H1 (cell line): Measurements from ENCODE around the gene RBFOX1. TPM values are rescaled to one million over a fixed set of nuclear protein-coding genes. Genes with fewer than 3 reads are reported as not detected.

Experiments used
- CTCF ChIA-PET: fragments of 300-600 bp; sonication (Branson Sonifier 250); formaldehyde crosslinking; loops from one replicate; lab custom pipeline; 2021; ENCODE audit not compliant: partially characterized antibody; lab: Charles Lee
- POLR2A ChIA-PET: fragments of 300-600 bp; sonication (Branson Sonifier 250); formaldehyde crosslinking; loops from one replicate; lab custom pipeline; 2021; ENCODE audit warnings: inconsistent platforms; ENCODE audit not compliant: partially characterized antibody; lab: Charles Lee
- DNase-seq, 2 experiments: peaks; one replicate each; pipeline versions ENCODE4 v3.0.0 to v3.0.0-alpha.2; 2010 to 2022; ENCODE audit warnings: low spot score in 2 of 2, low read depth in 1 of 2, mixed read lengths in 1 of 2
- FAIRE-seq: peaks from 2 replicates; lab custom pipeline; 2011; peaks lifted over from hg19 to GRCh38; lab: Jason Lieb, UNC
- H2AFZ ChIP-seq: 2 replicates; pipeline ENCODE4 v1.8.1; 2012; ENCODE audit warnings: low read length, inconsistent platforms
- H2AK5ac ChIP-seq: 2 replicates; pipeline ENCODE4 v1.6.1; 2013; ENCODE audit warnings: low read depth, low read length
- H2BK120ac ChIP-seq: replicated peaks from 2 replicates; pipeline ENCODE3; 2013; ENCODE audit warnings: low read depth, low read length, inconsistent platforms
- H2BK12ac ChIP-seq: 2 replicates; pipeline ENCODE4 v1.6.1; 2013; ENCODE audit warnings: low read depth, low read length
- H2BK15ac ChIP-seq: 2 replicates; pipeline ENCODE4 v1.6.1; 2013; ENCODE audit warnings: low read length
- H2BK20ac ChIP-seq: 2 replicates; pipeline ENCODE4 v1.6.1; 2013; ENCODE audit warnings: low read length
- H2BK5ac ChIP-seq: 2 replicates; pipeline ENCODE4 v1.6.1; 2013; ENCODE audit warnings: low read depth, low read length
- H3K14ac ChIP-seq: 2 replicates; pipeline ENCODE4 v1.6.1; 2013; ENCODE audit warnings: inconsistent platforms; ENCODE audit not compliant: insufficient read length
- H3K18ac ChIP-seq: 2 replicates; pipeline ENCODE4 v1.6.1; 2013; ENCODE audit warnings: low read length; ENCODE audit errors: extremely low read depth
- H3K23ac ChIP-seq: 2 replicates; pipeline ENCODE4 v1.6.1; 2013; ENCODE audit warnings: inconsistent platforms; ENCODE audit not compliant: insufficient read length
- H3K23me2 ChIP-seq: 2 replicates; pipeline ENCODE4 v1.6.1; 2013; ENCODE audit warnings: low read depth, low read length
- H3K27ac ChIP-seq: 2 replicates; pipeline ENCODE4 v1.6.1; 2011; ENCODE audit warnings: low read depth, low read length, inconsistent platforms
- H3K27me3 ChIP-seq, 4 experiments: replicated peaks in 1 of 4; 1 replicate in 1 of 4; 2 replicates in 3 of 4; pipeline versions ENCODE4 v1.6.1 to v1.8.1; 2011 to 2013; ENCODE audit warnings: low read length in 3 of 4, mild to moderate bottlenecking in 3 of 4, inconsistent platforms in 2 of 4, mixed read lengths in 2 of 4, moderate library complexity in 1 of 4; ENCODE audit not compliant: control insufficient read depth in 3 of 4, insufficient read depth in 3 of 4; ENCODE audit errors: extremely low read depth in 1 of 4
- H3K36me3 ChIP-seq, 4 experiments: 2 replicates each; pipeline versions ENCODE4 v1.6.1 to v1.8.1; 2011 to 2013; ENCODE audit warnings: mild to moderate bottlenecking in 4 of 4, low read length in 3 of 4, moderate library complexity in 2 of 4, control low read depth in 1 of 4, inconsistent platforms in 1 of 4; ENCODE audit not compliant: insufficient read depth in 4 of 4, control insufficient read depth in 2 of 4
- H3K4ac ChIP-seq: replicated peaks from 2 replicates; pipeline ENCODE3; 2013; ENCODE audit warnings: low read length, low read depth, mixed read lengths, inconsistent platforms; ENCODE audit not compliant: insufficient read length
- H3K4me1 ChIP-seq, 4 experiments: replicated peaks in 1 of 4; 1 replicate in 1 of 4; 2 replicates in 3 of 4; pipeline versions ENCODE4 v1.6.1 to v1.8.1; 2011 to 2013; ENCODE audit warnings: low read length in 3 of 4, inconsistent platforms in 2 of 4, mixed read lengths in 1 of 4; ENCODE audit not compliant: insufficient read depth in 4 of 4, control insufficient read depth in 3 of 4
- H3K4me2 ChIP-seq, 2 experiments: 2 replicates each; pipeline versions ENCODE4 v1.6.1 to v1.8.1; 2011 to 2013; ENCODE audit warnings: low read depth in 2 of 2, low read length in 2 of 2, control low read depth in 1 of 2, inconsistent platforms in 1 of 2, mild to moderate bottlenecking in 1 of 2; ENCODE audit not compliant: insufficient read depth in 1 of 2
- H3K4me3 ChIP-seq, 4 experiments: fragments of 200-600, 300-600 bp in 1 of 4; sonication (generic), shearing (Covaris generic), sonication (Bioruptor Twin) in 1 of 4; 2 replicates each; pipeline versions ENCODE4 v1.5.1 to v1.8.1; 2011 to 2016; ENCODE audit warnings: low read length in 4 of 4, low read depth in 3 of 4, control low read depth in 2 of 4, inconsistent platforms in 2 of 4, mild to moderate bottlenecking in 2 of 4, mixed read lengths in 1 of 4, moderate library complexity in 1 of 4; ENCODE audit not compliant: insufficient read depth in 2 of 4; ENCODE audit errors: extremely low read depth in 1 of 4
- H3K56ac ChIP-seq: replicated peaks from 2 replicates; pipeline ENCODE3; 2013; ENCODE audit warnings: low read depth, mild to moderate bottlenecking, mixed read lengths, low read length, inconsistent platforms; ENCODE audit not compliant: insufficient read length
- H3K79me1 ChIP-seq: 2 replicates; pipeline ENCODE4 v1.6.1; 2013; ENCODE audit warnings: low read depth, low read length, control low read depth
- H3K79me2 ChIP-seq, 2 experiments: 2 replicates each; pipeline versions ENCODE4 v1.6.1 to v1.8.1; 2012 to 2013; ENCODE audit warnings: low read length in 2 of 2, mild to moderate bottlenecking in 2 of 2, inconsistent platforms in 1 of 2; ENCODE audit not compliant: insufficient read depth in 2 of 2, control insufficient read depth in 1 of 2
- H3K9ac ChIP-seq, 4 experiments: replicated peaks in 1 of 4; 1 replicate in 1 of 4; 2 replicates in 3 of 4; pipeline versions ENCODE4 v1.6.1 to v1.8.1; 2011 to 2013; ENCODE audit warnings: low read depth in 3 of 4, low read length in 3 of 4, control low read depth in 2 of 4, mild to moderate bottlenecking in 2 of 4, moderate library complexity in 2 of 4, inconsistent platforms in 1 of 4; ENCODE audit errors: extremely low read depth in 1 of 4
- H3K9me3 ChIP-seq, 2 experiments: 2 replicates each; pipeline versions ENCODE4 v1.6.1 to v1.8.1; 2012 to 2013; ENCODE audit warnings: mild to moderate bottlenecking in 2 of 2, moderate library complexity in 2 of 2, control low read depth in 1 of 2, inconsistent platforms in 1 of 2, low read depth in 1 of 2, low read length in 1 of 2, mixed read lengths in 1 of 2; ENCODE audit not compliant: insufficient read depth in 2 of 2
- H4K20me1 ChIP-seq, 2 experiments: replicated peaks in 1 of 2; 2 replicates each; pipeline versions ENCODE3 to v1.8.1; 2011 to 2013; ENCODE audit warnings: inconsistent platforms in 2 of 2, low read length in 2 of 2, mild to moderate bottlenecking in 1 of 2; ENCODE audit not compliant: insufficient read depth in 2 of 2, control insufficient read depth in 1 of 2
- H4K5ac ChIP-seq: 2 replicates; pipeline ENCODE4 v1.6.1; 2013; ENCODE audit warnings: low read length, low read depth, mixed read lengths, inconsistent platforms; ENCODE audit not compliant: insufficient read length
- H4K8ac ChIP-seq: 2 replicates; pipeline ENCODE4 v1.8.0; 2013; ENCODE audit warnings: mild to moderate bottlenecking, moderate library complexity, low read length, inconsistent platforms; ENCODE audit not compliant: insufficient read depth; ENCODE audit errors: extremely low read depth
- H4K91ac ChIP-seq: replicated peaks from 2 replicates; pipeline ENCODE3; 2013; ENCODE audit warnings: low read length, mixed read lengths, inconsistent platforms; ENCODE audit not compliant: insufficient read length
- ASH2L ChIP-seq: fragments of 200-600, 300-600 bp; sonication (generic); IDR thresholded peaks from one replicate; pipeline ENCODE4 v1.7.1; 2017; ENCODE audit warnings: low read length
- CBX8 ChIP-seq: fragments of 300-800, 300-1000 bp; sonication (generic); IDR thresholded peaks from 2 replicates; pipeline ENCODE4 v1.7.1; 2016; ENCODE audit warnings: low read depth, low read length, borderline replicate concordance
- CEBPB ChIP-seq: IDR thresholded peaks from 2 replicates; pipeline ENCODE4 v1.6.1; 2012; ENCODE audit warnings: low read depth, low read length
- CHD1 ChIP-seq: IDR thresholded peaks from 2 replicates; pipeline ENCODE4 v1.6.1; 2012; ENCODE audit warnings: low read depth, low read length, improper control_type of control experiment
- E2F6 ChIP-seq: IDR thresholded peaks from 2 replicates; pipeline ENCODE4 v1.6.1; 2012; ENCODE audit warnings: inconsistent platforms
- EGR1 ChIP-seq: IDR thresholded peaks from 2 replicates; pipeline ENCODE4 v1.6.1; 2011; ENCODE audit warnings: low read depth, low read length, borderline replicate concordance
- HDAC2 ChIP-seq, 2 experiments: fragments of 300-600 bp in 1 of 2; sonication (generic) in 1 of 2; IDR thresholded peaks; 2 replicates each; pipeline ENCODE4 v1.6.1; 2011 to 2012; ENCODE audit warnings: low read depth in 2 of 2, low read length in 2 of 2, mild to moderate bottlenecking in 2 of 2, moderate library complexity in 2 of 2, borderline replicate concordance in 1 of 2, inconsistent platforms in 1 of 2
- KDM4A ChIP-seq: IDR thresholded peaks from one replicate; pipeline ENCODE4 v1.7.1; 2012; ENCODE audit warnings: low read depth, mild to moderate bottlenecking, moderate library complexity, low read length, inconsistent platforms; ENCODE audit not compliant: severe bottlenecking
- POLR2AphosphoS5 ChIP-seq: IDR thresholded peaks from 2 replicates; pipeline ENCODE4 v1.6.1; 2011; ENCODE audit warnings: low read depth, low read length
- RXRA ChIP-seq: IDR thresholded peaks from 2 replicates; pipeline ENCODE4 v1.6.1; 2011; ENCODE audit warnings: low read depth, mild to moderate bottlenecking, low read length, moderate library complexity; ENCODE audit not compliant: insufficient read depth
- SAP30 ChIP-seq: fragments of 300-600 bp; sonication (generic); IDR thresholded peaks from 2 replicates; pipeline ENCODE4 v1.7.1; 2012; ENCODE audit warnings: low read length, moderate library complexity, mild to moderate bottlenecking, inconsistent platforms; ENCODE audit not compliant: insufficient read depth, insufficient replicate concordance
- SP1 ChIP-seq: IDR thresholded peaks from 2 replicates; pipeline ENCODE4 v1.6.1; 2011; ENCODE audit warnings: low read depth, low read length
- SRF ChIP-seq: IDR thresholded peaks from 2 replicates; pipeline ENCODE4 v1.6.1; 2011; ENCODE audit warnings: mild to moderate bottlenecking, low read depth, low read length, moderate library complexity
- TAF1 ChIP-seq: IDR thresholded peaks from 2 replicates; pipeline ENCODE4 v1.6.1; 2011; ENCODE audit warnings: mild to moderate bottlenecking, low read depth, low read length
- TEAD4 ChIP-seq: IDR thresholded peaks from 2 replicates; pipeline ENCODE4 v1.6.1; 2012; ENCODE audit warnings: low read depth, low read length, inconsistent platforms, mixed read lengths
- WGBS, 2 experiments: shearing (Covaris generic) in 1 of 2; methylation state at CpG; one replicate each; pipeline versions ENCODE4 v1.1.6 to v1.1.7; 2013 to 2015; ENCODE audit warnings: low lambda C conversion rate in 2 of 2, mixed read lengths in 2 of 2, inconsistent platforms in 1 of 2, low coverage in 1 of 2, missing lambda C conversion rate in 1 of 2; ENCODE audit not compliant: insufficient replicate concordance in 2 of 2, insufficient coverage in 1 of 2, insufficient read length in 1 of 2; ENCODE audit errors: extremely low coverage in 1 of 2, missing lambda C conversion rate in 1 of 2; 5-methylcytosine and 5-hydroxymethylcytosine counted together
- polyA plus RNA-seq, 7 experiments: library from polyadenylated mRNA; depleted of rRNA in 3 of 7; stranded (reverse) in 5 of 7; unstranded in 2 of 7; fragments of >200 nt in 5 of 7; fragments of 200-250 nt in 2 of 7; gene quantifications; 1 replicate in 5 of 7; 2 replicates in 1 of 7; 4 replicates in 1 of 7; pipeline versions ENCODE4 v1.2.1 to v1.2.3, GENCODE V29; 2011 to 2013; ENCODE audit warnings: missing spikeins in 2 of 7, mixed read lengths in 2 of 7
- total RNA-seq: library from RNA; stranded (reverse); fragmentation: NEBNext Ultra II Directional; extraction: Animal tissue kit (Norgen Biotek cat#: 25700); gene quantifications from 2 replicates; pipeline ENCODE4 v1.2.1, GENCODE V29; 2021

RBFOX1 gene
- total and polyA plus RNA-seq, 2 of the 8 experiments (the other 6 are each of a cell fraction or from before 2014, with no cell fraction given), result 1.7 to 2.8 TPM

GRCh38 chr16:7571366-7571765, 238.7 kb downstream of the RBFOX1 start:
- Histone ChIP-seq H3K14ac (no peak overlapping the region), H2BK120ac (no peak overlapping the region), H3K36me3 (no peaks in the 10 kb centered on the region), H3K79me1 (no peaks in the 10 kb centered on the region), H3K18ac (no peak overlapping the region), H3K23ac (no peak overlapping the region), H4K5ac (no peak overlapping the region), H3K4ac (no peak overlapping the region), H4K8ac (no peak overlapping the region), H2BK20ac (no peak overlapping the region), H4K20me1 (no peaks in the 10 kb centered on the region), H2BK15ac (no peak overlapping the region), H2AK5ac (no peak overlapping the region), H2AFZ (no peak overlapping the region), H3K9me3 (no peaks in the 10 kb centered on the region), H3K9ac (no peak overlapping the region), H2BK12ac (no peak overlapping the region), H3K27me3 (no peaks in the 10 kb centered on the region), H3K56ac (no peak overlapping the region), H3K4me3 (no peak overlapping the region), H3K79me2 (no peaks in the 10 kb centered on the region), H4K91ac (no peak overlapping the region), H3K27ac (no peak overlapping the region), H3K4me2 (no peak overlapping the region), H2BK5ac (no peak overlapping the region), H3K23me2 (0 out of 2 replicates have a peak, but pooled peaks cover 2% of the 10 kb centered on the region), H3K4me1 (no peaks in the 10 kb centered on the region)
- CTCF ChIA-PET, result no interaction called here
- no peak for FAIRE-seq
- POLR2A ChIA-PET, result no interaction called here
- DNase-seq, result no peak
- WGBS, 2 experiments, result 86% methylated on average over 10 of the region's 10 CpGs; no CpG with 5 or more reads in 1 of the 2 experiments
- TF ChIP-seq TEAD4 (no peak), KDM4A (no peak), CHD1 (no peak), POLR2AphosphoS5 (no peak), RXRA (no peak), ASH2L (no peak), E2F6 (no peak), CEBPB (no peak), HDAC2 (IDR thresholded peaks at IDR 0.05; ENCODE audit: borderline replicate concordance in 1 of 2, low read depth in 2 of 2, low read length in 2 of 2) (no peak), TAF1 (no peak), SP1 (no peak), SAP30 (no peak), EGR1 (no peak), SRF (no peak), CBX8 (no peak)
